Measurements from ENCODE around the gene PPDPF. TPM values are rescaled to one million over a fixed set of nuclear protein-coding genes. Genes with fewer than 3 reads are reported as not detected.

PPDPF gene
- total RNA-seq, 1 donor from 2014 or later, result 99.3 TPM

DNA sequence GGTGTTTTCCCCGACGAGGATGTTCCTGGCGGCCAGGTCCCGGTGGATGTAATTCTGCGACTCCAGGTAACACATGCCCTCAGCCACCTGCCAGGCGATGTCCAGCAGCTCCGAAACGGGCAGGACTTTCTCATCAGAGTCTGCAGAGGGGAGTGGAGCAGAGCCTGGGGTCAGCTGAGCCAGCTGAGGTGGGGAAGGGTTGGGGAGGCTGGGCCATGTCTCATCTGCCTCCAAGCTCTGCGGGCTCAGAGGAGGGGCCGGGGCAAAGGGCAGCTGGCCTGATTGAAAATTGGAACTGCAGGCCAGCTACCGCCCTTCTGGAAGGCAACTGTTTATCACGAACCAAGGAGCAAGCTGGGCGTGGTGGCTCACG is 10.2 kb downstream of the PPDPF start:
- no peak overlapping the region for H3K4me3 ChIP-seq (ENCODE audit: low read depth, low read length)
- TF ChIP-seq, protein P1, sequence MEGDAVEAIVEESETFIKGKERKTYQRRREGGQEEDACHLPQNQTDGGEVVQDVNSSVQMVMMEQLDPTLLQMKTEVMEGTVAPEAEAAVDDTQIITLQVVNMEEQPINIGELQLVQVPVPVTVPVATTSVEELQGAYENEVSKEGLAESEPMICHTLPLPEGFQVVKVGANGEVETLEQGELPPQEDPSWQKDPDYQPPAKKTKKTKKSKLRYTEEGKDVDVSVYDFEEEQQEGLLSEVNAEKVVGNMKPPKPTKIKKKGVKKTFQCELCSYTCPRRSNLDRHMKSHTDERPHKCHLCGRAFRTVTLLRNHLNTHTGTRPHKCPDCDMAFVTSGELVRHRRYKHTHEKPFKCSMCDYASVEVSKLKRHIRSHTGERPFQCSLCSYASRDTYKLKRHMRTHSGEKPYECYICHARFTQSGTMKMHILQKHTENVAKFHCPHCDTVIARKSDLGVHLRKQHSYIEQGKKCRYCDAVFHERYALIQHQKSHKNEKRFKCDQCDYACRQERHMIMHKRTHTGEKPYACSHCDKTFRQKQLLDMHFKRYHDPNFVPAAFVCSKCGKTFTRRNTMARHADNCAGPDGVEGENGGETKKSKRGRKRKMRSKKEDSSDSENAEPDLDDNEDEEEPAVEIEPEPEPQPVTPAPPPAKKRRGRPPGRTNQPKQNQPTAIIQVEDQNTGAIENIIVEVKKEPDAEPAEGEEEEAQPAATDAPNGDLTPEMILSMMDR (conservative IDR thresholded peaks at IDR 0.05; ENCODE audit: low read depth, low read length), result no peak

DNA sequence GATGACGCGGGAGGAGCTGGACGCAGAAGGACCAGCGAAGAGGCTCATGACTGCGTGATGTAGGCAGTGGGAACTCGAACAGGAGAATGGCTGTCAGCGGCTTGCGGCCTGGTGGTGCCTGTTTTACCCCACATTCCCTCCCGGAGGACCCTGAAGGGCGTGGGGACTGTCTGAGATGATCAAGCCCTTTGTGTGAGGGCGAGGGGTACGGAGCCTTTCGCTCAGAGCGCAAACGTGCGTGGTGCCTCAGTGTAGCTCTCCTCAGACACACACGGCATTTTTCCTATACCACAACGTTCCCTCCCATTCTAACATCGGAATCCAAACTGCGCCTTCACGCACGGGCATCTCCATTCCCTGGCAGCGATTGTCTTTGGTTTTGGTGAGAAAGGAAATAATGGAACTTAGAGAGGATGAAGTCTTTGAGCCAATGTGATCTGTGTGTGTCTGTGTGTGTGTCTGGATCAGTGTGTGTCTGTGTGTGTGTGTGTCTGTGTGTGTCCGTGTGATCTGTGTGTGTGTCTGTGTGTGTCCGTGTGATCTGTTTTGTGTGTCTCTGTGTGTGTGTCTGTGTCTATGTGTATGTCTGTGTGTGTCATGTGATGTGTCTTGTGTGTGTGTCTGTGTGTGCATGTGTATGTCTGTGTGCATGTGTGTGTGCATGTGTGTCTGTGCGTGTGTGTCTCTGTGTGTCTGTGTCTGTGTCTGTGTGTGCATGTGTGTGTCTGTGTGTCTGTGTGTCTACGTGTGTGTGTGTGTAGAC is 11.3 kb downstream of the PPDPF start:
- no peak for DNase-seq (ENCODE audit: low read depth)

More for the DNA sequence above, 10.2 kb downstream of the PPDPF start:
- no peak for DNase-seq (ENCODE audit: low read depth)

DNA sequence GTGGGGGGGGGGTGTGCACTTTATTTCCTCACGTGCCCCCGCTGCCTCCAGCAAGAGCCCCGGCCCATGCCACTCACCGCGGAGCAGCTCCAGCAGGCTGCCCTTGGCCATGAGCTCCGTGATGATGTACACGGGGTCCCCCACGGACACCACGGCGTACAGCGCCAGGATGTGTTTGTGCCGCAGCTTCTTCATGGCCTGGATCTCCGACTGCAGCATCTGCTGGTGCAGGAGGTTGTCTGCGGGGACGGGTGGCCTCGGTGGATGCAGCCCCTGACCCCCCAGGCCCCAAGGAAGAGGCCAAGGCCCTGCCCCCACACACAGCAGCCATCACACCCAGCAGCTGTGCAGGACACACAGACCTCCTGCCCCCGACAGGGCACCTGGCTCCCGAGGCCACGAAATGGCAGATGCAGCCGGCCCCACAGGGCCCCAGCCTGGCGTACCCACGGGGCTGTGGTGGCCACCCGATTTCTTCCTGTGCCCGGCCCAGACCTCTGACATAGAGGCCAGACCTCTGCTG is 11.9 kb downstream of the PPDPF start:
- TF ChIP-seq, protein P1 (conservative IDR thresholded peaks at IDR 0.05; ENCODE audit: low read depth, low read length), result no peak
- no peak for DNase-seq (ENCODE audit: low read depth)
- no peak overlapping the region for H3K4me3 ChIP-seq (ENCODE audit: low read depth, low read length)

More for the DNA sequence above, 11.3 kb downstream of the PPDPF start:
- TF ChIP-seq, protein P1 (conservative IDR thresholded peaks at IDR 0.05; ENCODE audit: low read depth, low read length), result no peak
- no peak overlapping the region for H3K4me3 ChIP-seq (ENCODE audit: low read depth, low read length)

DNA sequence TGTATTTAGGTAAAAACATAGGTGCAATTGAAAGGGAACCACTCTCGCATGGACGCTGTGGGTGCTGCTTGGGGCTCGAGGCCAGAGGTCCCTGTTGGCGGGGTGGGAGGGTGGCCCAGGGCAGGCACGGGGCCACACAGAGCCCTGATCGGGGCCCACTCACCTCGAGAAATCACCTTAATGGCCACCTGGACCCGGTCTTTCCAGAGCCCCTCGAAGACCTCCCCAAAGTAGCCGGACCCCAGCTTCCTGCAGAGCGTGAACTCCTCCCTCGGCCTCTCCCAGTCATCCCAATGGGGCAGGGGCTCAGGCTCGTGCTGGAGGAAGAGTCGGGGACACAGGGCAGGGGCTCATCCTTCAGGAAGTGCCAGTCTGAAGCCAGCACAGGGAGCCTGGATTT is 12.8 kb downstream of the PPDPF start:
- TF ChIP-seq, protein P1 (conservative IDR thresholded peaks at IDR 0.05; ENCODE audit: low read depth, low read length), result no peak
- DNase-seq (ENCODE audit: low read depth), result no peak
- no peak overlapping the region for H3K4me3 ChIP-seq (ENCODE audit: low read depth, low read length)

DNA sequence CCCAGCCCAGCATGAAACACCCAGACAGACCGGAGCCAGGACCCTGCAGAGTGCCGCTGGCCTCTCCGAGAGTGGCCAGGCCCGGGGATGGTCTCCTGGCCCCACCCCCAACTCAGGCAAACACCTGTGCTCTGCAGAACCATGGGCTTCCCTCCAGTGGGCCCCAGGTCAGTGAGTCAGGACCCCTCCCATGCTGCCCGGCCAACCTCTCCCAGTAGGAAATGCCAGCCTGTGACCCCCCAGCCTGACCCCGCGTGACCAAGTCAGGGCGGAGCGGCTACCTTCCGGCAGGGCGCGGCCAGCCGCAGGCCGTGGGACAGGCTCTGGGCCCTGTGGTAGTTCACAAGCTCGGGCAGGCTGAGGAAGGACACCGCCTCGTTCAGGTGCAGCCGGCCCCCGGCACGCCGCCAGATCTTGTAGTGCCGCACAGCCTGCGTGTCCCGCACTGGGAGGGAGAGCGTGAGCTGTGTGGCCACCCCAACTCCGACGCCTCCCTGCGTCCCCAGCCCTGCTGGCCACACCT is 13.4 kb downstream of the PPDPF start:
- TF ChIP-seq, protein P1 (conservative IDR thresholded peaks at IDR 0.05; ENCODE audit: low read depth, low read length), result no peak
- H3K4me3 ChIP-seq (ENCODE audit: low read depth, low read length), result no peak overlapping the region
- DNase-seq (ENCODE audit: low read depth), result no peak

DNA sequence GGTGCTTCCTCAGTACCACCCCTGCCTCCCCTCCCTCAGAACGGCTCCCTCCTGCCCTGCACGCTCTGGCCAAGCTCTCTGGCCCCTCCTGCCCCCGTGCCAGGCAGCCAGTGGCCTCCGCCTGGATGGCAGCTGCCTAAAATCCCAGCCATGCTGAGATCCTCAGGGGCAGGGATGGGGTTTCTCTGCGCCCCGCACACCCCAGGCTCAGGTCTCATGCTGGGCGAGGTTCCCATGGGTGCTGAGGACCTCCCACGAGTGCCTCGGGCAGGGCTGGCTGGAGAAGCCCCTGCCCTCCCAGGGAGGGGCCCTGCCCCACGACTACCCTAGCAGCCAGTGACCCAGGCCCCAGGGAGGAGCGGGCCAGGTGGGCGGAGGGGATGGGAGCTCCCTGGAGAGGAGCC is 13.9 kb downstream of the PPDPF start:
- no peak overlapping the region for H3K4me3 ChIP-seq (ENCODE audit: low read depth, low read length)
- DNase-seq (ENCODE audit: low read depth), result no peak
- TF ChIP-seq, protein P1 (conservative IDR thresholded peaks at IDR 0.05; ENCODE audit: low read depth, low read length), result no peak

Data from epithelial cell of proximal tubule (primary cell).